ENCODE measurements around the gene FAM163B.

Gene FAM163B

GRCh38 chr9:133533857-133534256, 75.3 kb downstream of the FAM163B start:
- peaks cover 9% of the 10 kb centered on the region for H3K27me3 ChIP-seq
- H3K4me1 ChIP-seq = peaks cover 89% of the 10 kb centered on the region
- no peak for TF ChIP-seq Cebpa-rat (IDR thresholded peaks at IDR 0.05)
- peak overlapping the region; percentile 55 for H3K4me3 ChIP-seq
- H3K36me3 ChIP-seq = no peaks in the 10 kb centered on the region
- H3K9me3 ChIP-seq = no peaks in the 10 kb centered on the region
- H4K20me1 ChIP-seq = peaks cover 4% of the 10 kb centered on the region
- peak overlapping the region; percentile 39; the same call in 1 of the 2 replicates for H3K9ac ChIP-seq
- H3K4me2 ChIP-seq = peak overlapping the region; percentile 98
- peak overlapping the region; percentile 71 for H3K27ac ChIP-seq

DNA sequence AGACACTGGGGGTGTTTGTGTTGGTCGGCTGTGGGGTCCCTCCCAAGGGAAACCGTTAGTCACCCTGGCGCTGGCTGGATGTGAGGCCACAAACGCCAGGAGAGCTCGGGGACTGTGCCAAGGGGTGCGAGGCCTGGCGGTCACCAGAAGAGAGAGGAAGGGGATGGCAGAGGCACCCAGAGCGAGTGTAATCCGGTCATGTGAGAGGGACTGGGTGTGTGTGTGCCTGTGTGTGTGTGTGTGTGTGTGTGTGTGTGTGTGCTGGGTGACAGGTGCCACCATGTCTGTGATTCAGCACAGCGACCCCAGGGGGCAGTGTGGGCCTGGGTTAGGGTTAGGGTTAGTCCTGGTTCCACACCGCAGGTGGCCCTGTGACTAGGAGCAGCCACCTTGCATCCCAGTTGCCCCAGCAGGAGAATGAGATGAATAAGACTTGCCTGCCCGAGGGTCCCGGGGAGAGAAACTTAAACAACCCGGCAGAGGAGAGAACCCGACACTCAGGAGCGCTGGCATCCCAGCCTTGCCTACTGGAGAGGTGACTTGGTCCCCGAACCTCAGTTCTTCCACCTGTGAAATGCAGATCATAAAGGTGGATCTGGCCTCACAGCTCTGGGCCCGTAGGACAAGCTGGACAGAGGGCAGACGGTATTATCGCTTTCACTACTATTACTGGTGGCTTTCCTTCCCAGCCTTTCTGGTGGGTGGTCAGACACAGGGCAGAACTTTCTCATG, 76.1 kb downstream of the FAM163B start:
- H3K27ac ChIP-seq = peak overlapping the region; percentile 46; the same call in 1 of the 2 replicates
- peaks cover 2% of the 10 kb centered on the region; the same call in 1 of the 2 replicates for H3K27me3 ChIP-seq
- no peak overlapping the region; the same call in 1 of the 2 replicates for H3K9ac ChIP-seq
- no peaks in the 10 kb centered on the region for H3K9me3 ChIP-seq
- no peaks in the 10 kb centered on the region for H3K36me3 ChIP-seq
- peaks cover 89% of the 10 kb centered on the region for H3K4me1 ChIP-seq
- H3K4me2 ChIP-seq = peak overlapping the region; percentile 98
- no peak overlapping the region for H3K4me3 ChIP-seq
- no peak for TF ChIP-seq Cebpa-rat (IDR thresholded peaks at IDR 0.05)
- peaks cover 9% of the 10 kb centered on the region for H4K20me1 ChIP-seq

DNA sequence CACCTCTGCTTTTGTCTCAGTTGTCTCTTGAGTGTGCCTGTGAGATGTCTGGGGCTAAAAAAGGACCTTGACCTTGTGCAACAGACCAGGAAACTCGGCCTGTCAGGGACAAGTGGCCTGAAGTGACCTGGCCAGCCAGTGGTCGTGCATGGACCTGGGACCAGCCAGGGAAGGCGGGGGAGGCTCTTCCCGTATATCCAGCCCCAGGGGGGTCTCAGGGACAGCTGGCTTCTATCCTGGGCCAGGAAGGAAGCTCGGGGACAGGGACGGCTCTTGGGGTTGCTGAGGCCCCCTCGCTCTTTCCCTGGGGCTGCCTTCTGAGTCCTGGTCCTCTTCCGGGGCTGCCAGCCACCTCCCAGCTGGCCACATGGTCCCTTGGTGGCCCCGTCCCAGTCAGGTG, 77.9 kb downstream of the FAM163B start:
- Histone ChIP-seq H3K27me3 (no peaks in the 10 kb centered on the region), H3K36me3 (no peaks in the 10 kb centered on the region)
- TF ChIP-seq Cebpa-rat (IDR thresholded peaks at IDR 0.05) = no peak

GRCh38 chr9:133529874-133530273, 79.3 kb downstream of the FAM163B start:
- H3K27me3 ChIP-seq = no peaks in the 10 kb centered on the region
- TF ChIP-seq Cebpa-rat (IDR thresholded peaks at IDR 0.05) = no peak
- H3K36me3 ChIP-seq = no peaks in the 10 kb centered on the region
- H3K9me3 ChIP-seq = no peaks in the 10 kb centered on the region
- peak overlapping the region; percentile 21 for H3K27ac ChIP-seq
- H3K4me1 ChIP-seq = peaks cover 92% of the 10 kb centered on the region
- peaks cover 9% of the 10 kb centered on the region for H4K20me1 ChIP-seq
- no peak overlapping the region for H3K9ac ChIP-seq
- no peak overlapping the region for H3K4me3 ChIP-seq
- peak overlapping the region; percentile 98 for H3K4me2 ChIP-seq

More for the DNA sequence above, 77.9 kb downstream of the FAM163B start:
- H3K4me1 ChIP-seq = peaks cover 99% of the 10 kb centered on the region
- peak overlapping the region; percentile 59 for H3K27ac ChIP-seq
- H3K9ac ChIP-seq = peak overlapping the region; percentile 29; the same call in 1 of the 2 replicates
- H4K20me1 ChIP-seq = peaks cover 9% of the 10 kb centered on the region
- H3K9me3 ChIP-seq = no peaks in the 10 kb centered on the region
- H3K4me2 ChIP-seq = peak overlapping the region; percentile 98
- no peak overlapping the region for H3K4me3 ChIP-seq

DNA sequence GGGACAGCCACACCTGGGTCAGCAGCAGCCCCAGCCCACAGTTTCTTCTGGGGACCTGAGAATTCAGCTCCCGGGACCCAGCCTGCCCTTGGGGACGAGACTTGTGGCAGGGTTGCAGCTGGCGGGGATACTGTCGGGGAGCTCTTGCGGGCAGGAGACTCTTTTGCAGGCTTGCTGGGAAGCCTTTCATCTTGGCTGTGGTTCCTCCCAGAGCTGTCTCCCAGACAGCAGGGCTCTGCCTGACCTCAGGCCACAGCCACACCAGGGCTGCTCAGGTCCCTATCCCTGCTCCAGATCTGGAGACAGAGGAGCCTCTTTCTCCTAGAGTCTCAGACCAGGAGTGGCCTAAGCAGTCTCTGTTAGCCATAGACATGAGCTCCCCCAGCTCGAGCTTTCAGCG, 79.7 kb downstream of the FAM163B start:
- Histone ChIP-seq H4K20me1 (peaks cover 9% of the 10 kb centered on the region), H3K27ac (peak overlapping the region; percentile 21), H3K9me3 (no peaks in the 10 kb centered on the region), H3K9ac (no peak overlapping the region), H3K4me1 (peaks cover 88% of the 10 kb centered on the region), H3K4me3 (no peak overlapping the region), H3K27me3 (no peaks in the 10 kb centered on the region), H3K36me3 (no peaks in the 10 kb centered on the region), H3K4me2 (peak overlapping the region; percentile 98)
- no peak for TF ChIP-seq Cebpa-rat (IDR thresholded peaks at IDR 0.05)

DNA sequence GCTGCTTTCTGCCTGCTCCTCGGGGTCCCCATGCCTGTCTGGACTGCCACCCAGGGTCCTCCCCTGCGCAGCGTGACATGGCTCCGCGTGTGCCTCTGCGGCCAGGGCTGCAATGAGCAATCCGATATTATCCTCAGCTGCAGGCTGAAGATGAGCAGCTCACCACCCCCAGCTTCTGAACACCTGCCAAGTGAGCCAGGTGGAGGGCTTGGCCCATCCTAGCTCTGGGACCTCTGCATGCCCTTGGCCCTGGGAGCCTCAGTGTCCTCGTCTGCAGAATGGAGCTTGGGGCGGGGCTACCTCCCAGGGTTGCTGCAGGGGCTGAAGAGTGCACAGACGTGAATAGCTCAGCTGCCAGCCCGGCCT, 80.3 kb downstream of the FAM163B start:
- Histone ChIP-seq H3K9me3 (no peaks in the 10 kb centered on the region), H3K27me3 (no peaks in the 10 kb centered on the region), H3K4me3 (no peak overlapping the region), H3K9ac (no peak overlapping the region), H4K20me1 (peaks cover 9% of the 10 kb centered on the region), H3K36me3 (no peaks in the 10 kb centered on the region), H3K4me1 (peaks cover 82% of the 10 kb centered on the region), H3K27ac (no peak overlapping the region), H3K4me2 (peak overlapping the region; percentile 98)
- TF ChIP-seq Cebpa-rat (IDR thresholded peaks at IDR 0.05) = no peak

DNA sequence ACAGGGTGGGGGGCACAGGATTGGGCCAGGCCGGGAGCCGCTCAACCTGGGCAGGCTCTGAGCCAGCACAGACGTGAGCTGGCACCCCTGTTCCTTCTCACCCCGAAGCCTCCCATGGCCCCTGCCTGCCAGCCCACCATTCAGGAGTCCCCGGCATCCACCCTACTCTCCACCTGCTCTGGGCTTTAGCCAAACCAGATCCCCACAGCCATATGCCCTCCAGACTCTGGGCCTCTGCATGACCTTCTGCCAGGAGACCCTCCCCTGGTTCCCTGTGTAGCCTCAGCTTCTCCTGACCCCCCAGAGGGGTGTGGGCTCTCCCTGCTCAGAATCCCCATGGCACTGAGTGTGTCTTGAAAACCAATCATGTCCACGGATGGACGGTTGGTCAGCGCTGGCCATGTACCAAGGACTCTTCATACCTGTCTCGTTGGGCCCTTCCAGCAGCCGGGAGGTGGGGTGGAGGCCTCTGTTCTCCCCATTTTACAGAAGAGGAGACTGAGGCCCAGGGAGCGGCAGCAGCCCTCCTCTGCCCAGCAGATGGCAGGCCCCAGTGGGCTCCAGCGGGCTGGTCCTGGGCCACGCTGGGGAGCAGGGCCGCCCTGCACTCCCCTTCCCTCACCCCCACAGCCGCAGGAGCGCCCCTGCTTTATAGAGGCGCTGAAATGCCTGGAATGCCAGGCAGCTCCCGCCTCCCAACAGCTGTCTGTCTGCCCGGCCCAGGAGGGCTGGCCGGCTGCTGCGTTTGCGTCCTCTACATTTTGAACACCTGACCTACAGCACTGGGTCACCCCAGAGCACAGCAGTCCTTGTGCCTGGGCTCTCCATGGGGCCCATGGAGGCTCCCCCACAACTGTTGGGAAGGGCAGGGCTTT, 81.0 kb downstream of the FAM163B start:
- Histone ChIP-seq H3K36me3 (no peaks in the 10 kb centered on the region), H3K9ac (no peak overlapping the region), H3K27ac (no peak overlapping the region), H3K9me3 (no peaks in the 10 kb centered on the region), H3K27me3 (no peaks in the 10 kb centered on the region), H3K4me1 (peaks cover 76% of the 10 kb centered on the region), H3K4me3 (no peak overlapping the region), H4K20me1 (peaks cover 9% of the 10 kb centered on the region), H3K4me2 (peak overlapping the region; percentile 98)
- TF ChIP-seq Cebpa-rat (IDR thresholded peaks at IDR 0.05) = no peak

GRCh38 chr9:133527444-133527920, 81.7 kb downstream of the FAM163B start:
- Histone ChIP-seq H3K4me3 (no peak overlapping the region), H3K4me2 (peak overlapping the region; percentile 98), H4K20me1 (peaks cover 9% of the 10 kb centered on the region), H3K36me3 (no peaks in the 10 kb centered on the region), H3K27ac (no peak overlapping the region), H3K27me3 (no peaks in the 10 kb centered on the region), H3K4me1 (peaks cover 75% of the 10 kb centered on the region), H3K9ac (no peak overlapping the region; the same call in 1 of the 2 replicates), H3K9me3 (no peaks in the 10 kb centered on the region)
- TF ChIP-seq Cebpa-rat (IDR thresholded peaks at IDR 0.05) = no peak

Measured in BLaER1 (cell line).